K562 (cell line): ENCODE data around the gene PIN1. TPM values are rescaled to one million over a fixed set of nuclear protein-coding genes. Genes with fewer than 3 reads are reported as not detected.

Experiments
- ATAC-seq: fragments of 200-7000 bp; cut with Tn5 transposase; 3 replicates; pipeline ENCODE4 v1.9.1; 2020; ENCODE audit warnings: moderate library complexity
- BruUV-seq: library from RNA; stranded (reverse); fragments of 400-500 nt; replicated peaks from 2 replicates; lab custom pipeline; 2021; lab: Mats Ljungman, UMichigan
- CTCF ChIA-PET: fragments of 300-600 bp; formaldehyde crosslinking; extraction: SDS; loops from one replicate; lab custom pipeline; 2021; ENCODE audit warnings: low intra/inter-chr PET ratio; lab: Yijun Ruan, JAX
- POLR2A ChIA-PET: fragments of 300-600, 350-650 bp; sonication (Branson Sonifier 250); formaldehyde crosslinking; extraction: SDS; loops from one replicate; lab custom pipeline; 2021; ENCODE audit warnings: antibody characterized with exemption, inconsistent platforms; lab: Yijun Ruan, JAX
- DNase-seq, 4 experiments: peaks; one replicate each; pipeline versions ENCODE4 v3.0.0 to v3.0.0-alpha.2; 2011 to 2018; ENCODE audit warnings: low spot score in 3 of 4, mixed read lengths in 3 of 4; ENCODE audit errors: extremely low read depth in 1 of 4
- FAIRE-seq: peaks from 2 replicates; lab custom pipeline; 2011; peaks lifted over from hg19 to GRCh38; lab: Jason Lieb, UNC
- H2AFZ ChIP-seq: 2 replicates; pipeline ENCODE4 v1.6.0; 2011; ENCODE audit warnings: low read depth, low read length, control low read depth, inconsistent platforms
- H3K27ac ChIP-seq: fragments of 200-600 bp; 3 replicates; pipeline ENCODE4 v1.8.0; 2011; ENCODE audit warnings: low read depth, mild to moderate bottlenecking, control low read depth, inconsistent platforms, low read length, moderate library complexity, mixed read lengths; ENCODE audit errors: extremely low read depth
- H3K27me3 ChIP-seq, 2 experiments: fragments of 300-600 bp in 1 of 2; 2 replicates in 1 of 2; 3 replicates in 1 of 2; pipeline versions ENCODE4 v1.6.0 to v1.8.0; 2011; ENCODE audit warnings: inconsistent platforms in 2 of 2, low read length in 2 of 2, mild to moderate bottlenecking in 1 of 2, mixed read lengths in 1 of 2, moderate library complexity in 1 of 2; ENCODE audit not compliant: control insufficient read depth in 2 of 2, insufficient read depth in 2 of 2
- H3K36me3 ChIP-seq: fragments of 300-600 bp; 3 replicates; pipeline ENCODE4 v1.8.0; 2011; ENCODE audit warnings: mild to moderate bottlenecking, low read length, inconsistent platforms; ENCODE audit not compliant: control insufficient read depth, insufficient read depth
- H3K4me1 ChIP-seq, 2 experiments: fragments of 200-600 bp in 1 of 2; replicated peaks in 1 of 2; 2 replicates in 1 of 2; 3 replicates in 1 of 2; pipeline versions ENCODE4 v1.5.1 to v1.8.0; 2011; ENCODE audit warnings: inconsistent platforms in 2 of 2, low read length in 2 of 2, mild to moderate bottlenecking in 1 of 2, mixed read lengths in 1 of 2, moderate library complexity in 1 of 2; ENCODE audit not compliant: control insufficient read depth in 2 of 2, insufficient read depth in 2 of 2
- H3K4me2 ChIP-seq: 2 replicates; pipeline ENCODE4 v1.6.1; 2011; ENCODE audit warnings: low read length, control low read depth, inconsistent platforms, mixed read lengths; ENCODE audit not compliant: insufficient read depth
- H3K4me3 ChIP-seq: fragments of 200-600 bp; sonication (generic), shearing (Covaris generic); 2 replicates; pipeline ENCODE4 v1.5.1; 2016; ENCODE audit warnings: control low read depth, inconsistent platforms
- H3K79me2 ChIP-seq: fragments of 200-600 bp; 3 replicates; pipeline ENCODE4 v1.8.0; 2011; ENCODE audit warnings: low read length, inconsistent platforms; ENCODE audit not compliant: control insufficient read depth, insufficient read depth
- H3K9ac ChIP-seq, 2 experiments: 2 replicates each; pipeline versions ENCODE4 v1.6.0 to v1.6.1; 2011; ENCODE audit warnings: low read depth in 2 of 2, low read length in 2 of 2, control low read depth in 1 of 2, inconsistent platforms in 1 of 2, mild to moderate bottlenecking in 1 of 2, mixed read lengths in 1 of 2; ENCODE audit not compliant: insufficient read depth in 1 of 2
- H3K9me1 ChIP-seq: one replicate; pipeline ENCODE4 v1.6.0; 2011; ENCODE audit warnings: inconsistent platforms, mild to moderate bottlenecking, low read length, moderate library complexity; ENCODE audit not compliant: control insufficient read depth, insufficient read depth
- H3K9me3 ChIP-seq: replicated peaks from 2 replicates; pipeline ENCODE4 v1.5.1; 2011; ENCODE audit warnings: low read depth, low read length, inconsistent platforms; ENCODE audit not compliant: control insufficient read depth, insufficient read depth
- H4K20me1 ChIP-seq: replicated peaks from 2 replicates; pipeline ENCODE4 v1.6.1; 2011; ENCODE audit warnings: low read length, inconsistent platforms, mixed read lengths; ENCODE audit not compliant: control insufficient read depth, insufficient read depth
- CREB3 ChIP-seq: fragments of 450-650 bp; conservative IDR thresholded peaks from 2 replicates; pipeline ENCODE4 v1.6.1; 2016; ENCODE audit warnings: missing genetic modification characterization, low read depth, mild to moderate bottlenecking, missing compliant biosample characterization, moderate library complexity
- CREB5 ChIP-seq: fragments of 250-450 bp; sonication (Bioruptor Pico); IDR thresholded peaks from 2 replicates; pipeline ENCODE4 v1.5.0; 2020; ENCODE audit warnings: mild to moderate bottlenecking
- PURB ChIP-seq: sonication (generic); formaldehyde crosslinking; IDR thresholded peaks from 2 replicates; pipeline ENCODE4 v1.9.0; 2021; ENCODE audit warnings: low read depth, mild to moderate bottlenecking, missing genetic modification reagents
- ZC3H11A ChIP-seq: IDR thresholded peaks from 2 replicates; pipeline ENCODE4 v1.6.1; 2012; ENCODE audit warnings: low read depth, low read length, improper control_type of control experiment
- ZNF23 ChIP-seq: fragments of 250-450 bp; sonication (Bioruptor Pico); IDR thresholded peaks from 2 replicates; pipeline ENCODE4 v1.4.0; 2020; ENCODE audit warnings: mild to moderate bottlenecking
- WGBS: fragments of 100-300 bp; shearing (Covaris generic); methylation state at CpG from one replicate; pipeline ENCODE4 v1.1.6; 2016; ENCODE audit warnings: low coverage, mixed read lengths; ENCODE audit not compliant: insufficient coverage; ENCODE audit errors: missing lambda C conversion rate; 5-methylcytosine and 5-hydroxymethylcytosine counted together
- in situ Hi-C: fragments of 300-500 bp; cut with MboI; formaldehyde crosslinking; loops from 4 replicates; pipeline ENCODE4 v1.15.0; 2018; ENCODE audit warnings: inconsistent platforms, mixed read lengths
- intact Hi-C: fragments of 100-400 bp; cut with micrococcal nuclease; formaldehyde crosslinking; loops from 2 replicates; pipeline ENCODE4 v1.14.2; 2022
- polyA plus RNA-seq, 8 experiments: library from polyadenylated mRNA; depleted of rRNA in 4 of 8; stranded (reverse) in 5 of 8; unstranded in 3 of 8; fragments of >200 nt; fragmentation: Nextera tagmentation in 2 of 8; fragmentation: Illumina TruSeq in 1 of 8; extraction: Ambion mirVana in 2 of 8; extraction: Trizol in 1 of 8; gene quantifications; 2 replicates each; pipeline versions ENCODE4 v1.2.1 to v1.2.3, GENCODE V29; 2011 to 2014; ENCODE audit warnings: inconsistent platforms in 1 of 8, missing spikeins in 1 of 8
- total RNA-seq, 7 experiments: library from RNA; depleted of rRNA in 6 of 7; stranded (reverse); fragments of >200 nt in 6 of 7; fragmentation: Illumina TruSeq in 2 of 7; extraction: Trizol in 2 of 7; gene quantifications; 2 replicates each; pipeline versions ENCODE4 v1.2.1 to v1.2.3, GENCODE V29; 2011 to 2021; ENCODE audit warnings: low replicate concordance in 1 of 7
- TF ChIP-seq, protein P1 (sequence below): fragments of 450-650 bp; IDR thresholded peaks from one replicate; pipeline ENCODE4 v1.6.1; 2018; ENCODE audit warnings: mild to moderate bottlenecking, moderate library complexity; ENCODE audit not compliant: partially characterized antibody

PIN1 gene
- total and polyA plus RNA-seq, 9 of the 15 experiments (the other 6 are each of a cell fraction or from before 2014, with no cell fraction given): 1.6 to 178 (median 42.5) TPM

DNA sequence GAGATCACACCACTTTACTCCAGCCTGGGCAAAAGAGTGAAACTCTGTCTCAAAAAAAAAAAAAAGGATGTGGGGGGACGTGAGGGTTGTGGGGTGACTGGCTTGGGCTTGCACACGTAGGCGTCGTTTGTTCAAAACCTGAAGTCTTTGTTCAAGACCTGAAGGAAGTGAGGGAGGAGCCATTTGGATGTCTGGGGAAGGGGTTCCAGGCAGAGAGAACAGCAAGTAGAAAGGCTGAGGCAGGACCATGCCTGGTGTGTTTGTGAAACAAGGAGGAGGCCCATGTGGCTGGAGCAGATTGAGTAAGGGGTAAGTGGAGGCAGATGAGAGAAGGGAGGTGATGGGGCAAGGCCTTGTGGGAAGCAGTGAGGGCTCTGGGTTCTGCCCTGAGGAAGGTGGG lies 27.8 kb downstream of the PIN1 start (continued):
- TF ChIP-seq CREB3 (tag) (no peak), ZC3H11A (no peak), CREB5 (CRISPR knock-in tag) (no peak), PURB (CRISPR knock-in tag) (no peak)
- TF ChIP-seq, protein P1, sequence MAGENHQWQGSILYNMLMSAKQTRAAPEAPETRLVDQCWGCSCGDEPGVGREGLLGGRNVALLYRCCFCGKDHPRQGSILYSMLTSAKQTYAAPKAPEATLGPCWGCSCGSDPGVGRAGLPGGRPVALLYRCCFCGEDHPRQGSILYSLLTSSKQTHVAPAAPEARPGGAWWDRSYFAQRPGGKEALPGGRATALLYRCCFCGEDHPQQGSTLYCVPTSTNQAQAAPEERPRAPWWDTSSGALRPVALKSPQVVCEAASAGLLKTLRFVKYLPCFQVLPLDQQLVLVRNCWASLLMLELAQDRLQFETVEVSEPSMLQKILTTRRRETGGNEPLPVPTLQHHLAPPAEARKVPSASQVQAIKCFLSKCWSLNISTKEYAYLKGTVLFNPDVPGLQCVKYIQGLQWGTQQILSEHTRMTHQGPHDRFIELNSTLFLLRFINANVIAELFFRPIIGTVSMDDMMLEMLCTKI: no peak

- Histone ChIP-seq H3K27me3 (peaks cover 24 to 43% of the 10 kb centered on the region in 2 experiments; a peak in 4 of 5 replicates), H3K4me3 (no peak overlapping the region), H3K36me3 (no peaks in the 10 kb centered on the region), H3K4me1 (no peaks in the 10 kb centered on the region), H3K27ac (no peak overlapping the region), H3K4me2 (no peak overlapping the region), H3K9me3 (no peaks in the 10 kb centered on the region), H3K9ac (no peak overlapping the region), H3K9me1 (no peaks in the 10 kb centered on the region), H2AFZ (no peak overlapping the region), H3K79me2 (no peaks in the 10 kb centered on the region), H4K20me1 (0 out of 2 replicates have a peak, but pooled peaks cover 4% of the 10 kb centered on the region)
- no peak for ATAC-seq
- no peak for FAIRE-seq
- no TSS peak for BruUV-seq
- no peak for TF ChIP-seq ZNF23 (CRISPR knock-in tag)
- CTCF ChIA-PET: no interaction called here
- intact Hi-C loops: no loop called here
- no peak for DNase-seq
- in situ Hi-C loops: no loop called here
- POLR2A ChIA-PET: interaction anchor here (0.6 kb wide), 2 partner anchors 10 to 139 kb away, joined by 3 read pairs; no protein-coding TSS in a partner anchor
- 0% methylated on average over 5 of the region's 5 CpGs for WGBS
These were observed 28.6 kb downstream of the PIN1 start for GRCh38 chr19:9863759-9864158.
